Right lobe of liver (tissue), 4 donors: ENCODE results near the gene TMED6.

Experiments
- CTCF ChIP-seq, 4 donors: fragments of 200-600 bp in 3 of 4; fragments of 450-650 bp in 1 of 4; IDR thresholded peaks; one replicate each; pipeline versions ENCODE4 v1.5.1 to v1.8.0; 2016 to 2022; ENCODE audit warnings: antibody characterized with exemption in 4 of 4, mild to moderate bottlenecking in 2 of 4
- POLR2A ChIP-seq: fragments of 450-650 bp; IDR thresholded peaks from one replicate; pipeline ENCODE4 v1.6.1; 2017; ENCODE audit warnings: antibody characterized with exemption, mild to moderate bottlenecking
- donor health status: DM: no; HTN: no; CAD: no.
- donor health status: DM: no; HTN: no; CAD: no.
- donor health status: DM: no; HTN: yes; CAD: no.

DNA sequence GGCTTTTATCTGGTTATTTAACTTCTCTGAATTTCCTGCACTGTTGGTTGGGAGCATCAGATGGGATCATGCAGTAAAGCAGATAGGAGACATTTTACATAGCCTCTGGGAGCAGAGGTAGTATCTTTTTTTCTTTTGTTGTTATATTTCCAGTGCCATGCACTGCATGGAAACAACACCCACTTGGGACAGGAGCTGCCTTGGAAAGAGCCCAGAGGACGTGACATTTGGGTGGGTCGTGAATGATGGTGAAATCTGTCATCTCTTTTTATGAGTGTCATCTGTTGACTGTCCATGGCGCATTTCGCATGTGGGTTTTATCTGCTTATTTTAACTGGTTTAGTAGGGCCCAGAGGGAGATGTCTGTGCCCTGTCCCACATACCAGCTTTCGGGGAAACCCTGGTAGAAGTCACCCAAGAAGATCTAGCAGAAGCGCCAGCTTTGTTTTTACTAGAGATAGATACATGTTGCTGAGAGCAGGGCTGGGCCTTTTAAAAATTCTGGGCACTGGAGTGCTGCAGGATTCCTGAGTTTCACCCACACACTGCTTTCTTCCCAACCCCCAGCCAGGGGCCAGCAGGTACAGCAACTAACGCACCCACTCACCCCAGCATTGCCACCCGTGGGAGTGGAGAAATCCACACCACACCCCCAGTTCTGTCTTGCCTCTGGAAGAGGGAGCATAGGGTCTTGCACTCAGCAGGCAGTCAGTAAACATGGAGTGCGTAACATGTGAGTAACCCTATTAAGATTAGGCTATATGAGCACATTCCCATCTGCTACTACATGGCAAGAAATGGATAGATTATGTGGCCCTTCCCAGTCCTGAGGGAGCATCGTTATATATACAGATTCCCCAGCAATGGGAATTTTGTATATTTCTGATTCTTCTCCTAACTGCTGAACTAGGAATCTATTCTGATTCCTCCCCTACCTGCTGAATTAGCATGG, 42.6 kb upstream of the TMED6 start:
- TF ChIP-seq CTCF (IDR thresholded peaks at IDR 0.05) (no peak), POLR2A (no peak)
